Karpas-422 (cell line): ENCODE measurements around the gene CACNG6. TPM values are rescaled to one million over a fixed set of nuclear protein-coding genes. Genes with fewer than 3 reads are reported as not detected.
A peak's percentile ranks its signal among the peaks of the same experiment; 100 is the strongest.

ENCODE experiments used
- DNase-seq: peaks from one replicate; pipeline ENCODE4 v3.0.0-alpha.2; 2015
- H2AFZ ChIP-seq: fragments of 200-600 bp; sonication (generic); 2 replicates; pipeline ENCODE4 v1.6.1; 2014; ENCODE audit warnings: antibody characterized with exemption, low read length, mixed read lengths
- H3K27ac ChIP-seq: fragments of 200-600 bp; sonication (generic); 2 replicates; pipeline ENCODE4 v1.5.1; 2014; ENCODE audit warnings: mild to moderate bottlenecking, low read length, moderate library complexity
- H3K27me3 ChIP-seq: fragments of 200-600 bp; sonication (generic); 2 replicates; pipeline ENCODE4 v1.6.1; 2014; ENCODE audit warnings: low read length, mixed read lengths
- H3K36me3 ChIP-seq: fragments of 200-600 bp; sonication (generic); 2 replicates; pipeline ENCODE4 v1.6.1; 2014; ENCODE audit warnings: low read length, mixed read lengths; ENCODE audit not compliant: insufficient read depth
- H3K4me1 ChIP-seq: fragments of 200-600 bp; sonication (generic); 2 replicates; pipeline ENCODE4 v1.6.1; 2014; ENCODE audit warnings: mild to moderate bottlenecking, low read length, mixed read lengths
- H3K4me2 ChIP-seq: fragments of 200-600 bp; sonication (generic); 2 replicates; pipeline ENCODE4 v1.6.1; 2014; ENCODE audit warnings: low read length, low read depth, mild to moderate bottlenecking; ENCODE audit not compliant: poor library complexity, severe bottlenecking
- H3K4me3 ChIP-seq: fragments of 200-600 bp; sonication (generic); 2 replicates; pipeline ENCODE4 v1.5.1; 2014; ENCODE audit warnings: mild to moderate bottlenecking, antibody characterized with exemption, low read length, mixed read lengths
- H3K79me2 ChIP-seq: fragments of 200-600 bp; sonication (generic); 2 replicates; pipeline ENCODE4 v1.6.1; 2014; ENCODE audit warnings: mild to moderate bottlenecking, low read length, mixed read lengths
- H3K9ac ChIP-seq: fragments of 200-600 bp; sonication (generic); 2 replicates; pipeline ENCODE4 v1.6.0; 2014; ENCODE audit warnings: low read length
- H3K9me2 ChIP-seq: fragments of 200-600 bp; sonication (generic), shearing (Covaris generic); replicated peaks from 2 replicates; pipeline ENCODE4 v1.6.0; 2014; ENCODE audit warnings: mild to moderate bottlenecking, low read length, moderate library complexity; ENCODE audit not compliant: insufficient read depth
- H3K9me3 ChIP-seq: fragments of 300-700, 200-600 bp; sonication (generic); 2 replicates; pipeline ENCODE4 v1.6.1; 2014; ENCODE audit warnings: low read length, mixed read lengths
- H4K20me1 ChIP-seq: fragments of 200-600 bp; sonication (generic); 2 replicates; pipeline ENCODE4 v1.6.1; 2014; ENCODE audit warnings: mild to moderate bottlenecking, antibody characterized with exemption, low read length, low read depth; ENCODE audit not compliant: insufficient read depth
- total RNA-seq: library from RNA; depleted of rRNA; stranded (reverse); fragments of >200 nt; shearing (Covaris generic); gene quantifications from 2 replicates; pipeline ENCODE4 v1.2.3, GENCODE V29; 2014; ENCODE audit warnings: low replicate concordance

The CACNG6 gene
- total RNA-seq, 1 experiment from 2014 or later, result not detected

DNA sequence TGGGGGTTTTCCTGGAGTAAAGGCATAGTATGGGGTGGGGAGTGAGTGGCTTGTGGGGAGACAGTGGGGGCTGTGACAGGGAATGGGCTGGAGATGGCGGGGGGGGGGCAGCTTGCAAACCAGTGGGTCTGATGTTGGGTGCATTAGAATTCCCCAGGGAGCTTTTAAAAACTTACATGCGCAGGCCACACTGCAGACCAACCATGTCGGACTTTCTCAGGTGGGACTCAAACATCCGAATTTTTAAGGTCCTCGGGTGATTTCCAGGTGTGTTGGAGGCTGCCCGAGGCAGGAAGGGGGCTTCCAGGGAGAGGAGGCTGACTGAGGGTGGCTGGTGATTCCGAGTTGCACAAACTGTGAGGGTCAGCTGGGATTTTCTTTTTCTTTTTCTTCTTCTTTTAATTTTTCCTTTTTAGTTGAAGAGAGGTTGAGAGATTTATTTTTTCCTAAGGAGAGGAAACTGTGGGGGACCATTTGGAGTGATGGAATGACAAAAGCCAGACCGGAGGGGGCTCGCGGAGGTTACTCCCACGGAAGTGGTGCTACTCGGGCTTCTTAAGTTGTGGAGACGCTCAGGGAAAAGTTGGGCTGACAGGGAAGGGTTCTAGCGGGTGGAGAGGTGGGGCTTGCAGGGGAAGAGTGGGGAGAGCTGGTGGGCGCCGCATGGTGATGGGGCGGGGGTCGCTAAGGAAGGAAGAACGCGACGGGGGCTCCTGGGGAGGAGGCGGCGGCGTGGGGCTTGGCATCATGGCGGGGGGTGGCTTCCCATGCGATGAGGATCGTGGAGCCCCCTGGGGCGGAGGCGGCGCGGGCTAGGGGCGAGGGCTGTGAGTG is 29.7 kb upstream of the CACNG6 start:
- Histone ChIP-seq H3K27me3 (no peaks in the 10 kb centered on the region), H3K4me3 (no peak overlapping the region), H3K36me3 (no peaks in the 10 kb centered on the region), H3K9ac (no peak overlapping the region), H3K9me2 (no peaks in the 10 kb centered on the region), H3K4me2 (no peak overlapping the region), H3K27ac (no peak overlapping the region), H3K9me3 (no peaks in the 10 kb centered on the region), H2AFZ (no peak overlapping the region), H3K79me2 (no peaks in the 10 kb centered on the region), H4K20me1 (no peaks in the 10 kb centered on the region), H3K4me1 (no peaks in the 10 kb centered on the region)
- DNase-seq, result no peak

DNA sequence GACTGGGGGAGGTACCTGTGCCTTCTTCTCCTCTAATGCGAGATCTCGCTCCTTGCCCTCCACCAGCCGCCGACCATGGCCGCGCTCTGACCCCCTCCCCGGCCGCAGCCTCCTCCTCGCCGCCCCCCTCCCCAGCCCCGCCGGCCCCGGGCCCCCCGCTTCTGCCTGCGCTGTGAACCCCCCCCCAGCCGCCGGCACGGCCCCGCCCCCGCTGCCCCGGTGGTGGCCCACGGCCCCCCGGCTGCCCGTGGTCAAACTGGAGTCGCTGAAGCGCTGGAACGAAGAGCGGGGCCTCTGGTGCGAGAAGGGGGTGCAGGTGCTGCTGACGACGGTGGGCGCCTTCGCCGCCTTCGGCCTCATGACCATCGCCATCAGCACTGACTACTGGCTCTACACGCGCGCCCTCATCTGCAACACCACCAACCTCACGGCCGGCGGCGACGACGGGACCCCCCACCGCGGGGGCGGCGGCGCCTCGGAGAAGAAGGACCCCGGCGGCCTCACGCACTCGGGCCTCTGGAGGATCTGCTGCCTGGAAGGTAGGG is 28.5 kb upstream of the CACNG6 start, which contains the start of gene CACNG8:
CACNG8 (plus strand) TSS at position 51 of the 545 bp plus-strand sequence.
- H3K4me2 ChIP-seq, result no peak within 1 kb of the TSS
- H3K27ac ChIP-seq, result no peak within 1 kb of the TSS
- no peaks in the 10 kb centered on the region for H3K9me3 ChIP-seq
- H3K36me3 ChIP-seq, result no peaks in the 10 kb centered on the region
- H3K4me3 ChIP-seq, result no peak within 1 kb of the TSS
- H3K4me1 ChIP-seq, result no peaks in the 10 kb centered on the region
- no peak within 1 kb of the TSS for H3K9ac ChIP-seq
- DNase-seq, result no peak
- no peaks in the 10 kb centered on the region for H3K79me2 ChIP-seq
- no peaks in the 10 kb centered on the region for H4K20me1 ChIP-seq
- no peaks in the 10 kb centered on the region for H3K9me2 ChIP-seq
- H3K27me3 ChIP-seq, result no peaks in the 10 kb centered on the region
- no peak within 1 kb of the TSS for H2AFZ ChIP-seq

DNA sequence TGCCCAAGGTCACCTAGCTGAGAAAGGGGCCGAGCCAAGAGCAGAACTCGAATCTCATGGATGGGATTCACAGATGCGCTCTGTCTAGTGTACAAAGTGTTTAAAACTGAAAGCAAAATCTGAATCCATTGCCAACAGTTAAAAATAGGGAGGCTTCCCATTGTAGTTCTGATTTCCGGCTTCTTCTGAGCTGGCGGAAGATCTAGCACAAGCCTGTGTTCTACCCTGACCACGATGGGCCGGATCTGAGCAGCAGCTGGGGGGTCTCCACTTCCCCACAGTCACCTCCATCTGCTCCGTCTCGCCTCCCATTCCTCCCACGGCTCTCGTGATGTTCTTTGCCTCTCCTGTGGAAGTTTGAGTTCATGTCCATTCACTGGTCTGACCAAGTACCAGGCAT is 26.3 kb upstream of the CACNG6 start:
- Histone ChIP-seq H4K20me1 (no peaks in the 10 kb centered on the region), H3K9ac (no peak overlapping the region), H3K27ac (no peak overlapping the region), H3K79me2 (no peaks in the 10 kb centered on the region), H3K9me2 (no peaks in the 10 kb centered on the region), H3K27me3 (no peaks in the 10 kb centered on the region), H3K9me3 (no peaks in the 10 kb centered on the region), H3K4me2 (no peak overlapping the region), H3K4me1 (no peaks in the 10 kb centered on the region), H2AFZ (no peak overlapping the region), H3K36me3 (no peaks in the 10 kb centered on the region), H3K4me3 (no peak overlapping the region)
- DNase-seq, result no peak

- H3K9me3 ChIP-seq, result no peaks in the 10 kb centered on the region
- no peaks in the 10 kb centered on the region for H3K79me2 ChIP-seq
- DNase-seq, result no peak
- H3K4me2 ChIP-seq, result no peak overlapping the region
- H4K20me1 ChIP-seq, result no peaks in the 10 kb centered on the region
- H3K27me3 ChIP-seq, result no peaks in the 10 kb centered on the region
- H3K27ac ChIP-seq, result no peak overlapping the region
- no peak overlapping the region for H2AFZ ChIP-seq
- H3K9ac ChIP-seq, result no peak overlapping the region
- H3K4me1 ChIP-seq, result no peaks in the 10 kb centered on the region
- no peak overlapping the region for H3K4me3 ChIP-seq
- no peaks in the 10 kb centered on the region for H3K9me2 ChIP-seq
- H3K36me3 ChIP-seq, result no peaks in the 10 kb centered on the region
These were observed 24.5 kb upstream of the CACNG6 start for GRCh38 chr19:53966931-53967330.

DNA sequence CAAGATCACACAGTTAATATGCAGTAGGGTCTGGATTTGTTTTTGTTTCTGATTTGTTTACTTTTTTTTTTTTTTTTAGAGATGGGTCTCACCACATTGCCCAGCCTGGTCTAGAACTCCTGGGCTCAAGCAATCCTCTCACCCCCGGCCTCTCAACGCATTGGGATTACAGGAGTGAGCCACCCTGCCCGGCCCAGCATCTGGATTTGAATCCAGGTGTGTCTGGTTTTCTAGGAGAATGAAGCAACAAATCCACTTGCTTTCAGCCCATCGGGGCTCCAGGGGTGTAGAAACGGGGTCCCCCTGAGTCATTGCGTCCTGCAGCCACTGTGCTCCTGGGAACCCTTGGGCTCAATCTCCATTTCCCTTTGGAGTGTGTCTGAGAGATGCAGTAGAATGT is 22.1 kb upstream of the CACNG6 start:
- DNase-seq, result no peak
- Histone ChIP-seq H3K4me3 (no peak overlapping the region), H3K27ac (no peak overlapping the region), H3K79me2 (no peaks in the 10 kb centered on the region), H3K4me1 (no peaks in the 10 kb centered on the region), H3K9me3 (no peaks in the 10 kb centered on the region), H3K27me3 (no peaks in the 10 kb centered on the region), H2AFZ (no peak overlapping the region), H4K20me1 (no peaks in the 10 kb centered on the region), H3K36me3 (no peaks in the 10 kb centered on the region), H3K4me2 (no peak overlapping the region), H3K9me2 (no peaks in the 10 kb centered on the region), H3K9ac (no peak overlapping the region)

GRCh38 chr19:53971673-53972072 is 19.8 kb upstream of the CACNG6 start:
- DNase-seq, result no peak
- Histone ChIP-seq H3K79me2 (no peaks in the 10 kb centered on the region), H3K4me2 (no peak overlapping the region), H2AFZ (no peak overlapping the region), H4K20me1 (no peaks in the 10 kb centered on the region), H3K4me1 (no peaks in the 10 kb centered on the region), H3K36me3 (no peaks in the 10 kb centered on the region), H3K9me3 (no peaks in the 10 kb centered on the region), H3K4me3 (no peak overlapping the region), H3K9me2 (no peaks in the 10 kb centered on the region), H3K27ac (no peak overlapping the region), H3K9ac (no peak overlapping the region), H3K27me3 (no peaks in the 10 kb centered on the region)

- Histone ChIP-seq H3K27ac (no peak overlapping the region), H3K9me3 (peaks cover 12% of the 10 kb centered on the region), H4K20me1 (no peaks in the 10 kb centered on the region), H3K79me2 (no peaks in the 10 kb centered on the region), H3K9ac (no peak overlapping the region), H3K27me3 (peaks cover 2% of the 10 kb centered on the region; the same call in 1 of the 2 replicates), H2AFZ (0 out of 2 replicates have a peak overlapping the region, but pooled peaks have one; percentile 4), H3K9me2 (no peaks in the 10 kb centered on the region), H3K4me1 (no peaks in the 10 kb centered on the region), H3K4me2 (no peak overlapping the region), H3K4me3 (no peak overlapping the region), H3K36me3 (no peaks in the 10 kb centered on the region)
- peak; percentile 90 for DNase-seq
These were observed 13.9 kb upstream of the CACNG6 start for GRCh38 chr19:53977429-53977990.

DNA sequence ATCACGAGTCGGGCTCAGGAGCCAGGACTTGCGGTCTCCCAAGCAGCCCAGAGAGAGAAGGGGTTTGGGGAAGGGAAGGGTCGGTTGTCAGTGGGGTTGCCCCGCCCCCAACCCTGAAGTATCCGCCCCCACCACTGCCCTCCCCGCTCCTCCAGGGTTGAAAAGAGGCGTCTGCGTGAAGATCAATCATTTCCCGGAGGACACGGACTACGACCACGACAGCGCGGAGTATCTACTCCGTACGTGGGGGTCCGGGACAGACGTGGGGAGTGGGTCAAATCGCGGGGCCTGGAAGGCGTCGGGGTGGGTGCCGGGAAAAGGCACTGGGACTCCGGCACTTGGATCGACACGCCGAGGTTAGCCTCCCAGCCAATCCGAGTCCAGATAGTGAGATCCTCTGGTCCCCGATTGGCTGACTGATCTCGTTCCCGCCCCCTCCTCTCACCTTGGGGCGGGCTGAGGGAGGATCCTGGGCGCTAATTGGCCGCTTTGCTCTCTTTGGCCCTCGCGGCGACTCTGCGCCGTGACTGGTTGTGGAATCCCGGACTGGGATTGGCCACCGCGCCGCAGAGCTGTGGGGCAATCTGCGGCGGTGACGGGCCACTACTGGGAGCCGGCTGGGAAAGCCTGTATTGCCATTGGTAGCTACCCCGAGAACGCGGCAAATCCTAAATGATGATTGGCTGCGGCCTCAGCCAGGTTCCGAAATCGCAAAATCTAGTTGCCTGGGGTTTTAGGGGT is 13.3 kb upstream of the CACNG6 start:
- H3K36me3 ChIP-seq, result no peaks in the 10 kb centered on the region
- H3K27me3 ChIP-seq, result peaks cover 2% of the 10 kb centered on the region; the same call in 1 of the 2 replicates
- H3K9me3 ChIP-seq, result peaks cover 12% of the 10 kb centered on the region
- H3K4me3 ChIP-seq, result no peak overlapping the region
- H3K79me2 ChIP-seq, result no peaks in the 10 kb centered on the region
- no peak overlapping the region for H3K4me2 ChIP-seq
- H3K27ac ChIP-seq, result no peak overlapping the region
- no peaks in the 10 kb centered on the region for H4K20me1 ChIP-seq
- H3K9me2 ChIP-seq, result no peaks in the 10 kb centered on the region
- no peak overlapping the region for H2AFZ ChIP-seq
- no peak overlapping the region for H3K9ac ChIP-seq
- H3K4me1 ChIP-seq, result no peaks in the 10 kb centered on the region
- DNase-seq, result no peak
